Transverse colon (tissue), 4 donors: ENCODE results near the gene PEX14. TPM values are rescaled to one million over a fixed set of nuclear protein-coding genes. Genes with fewer than 3 reads are reported as not detected.
A peak's percentile ranks its signal among the peaks of the same experiment; 100 is the strongest.

Source experiments
- DNase-seq: peaks from one replicate; pipeline ENCODE4 v3.0.0-alpha.2; 2019
- H3K27ac ChIP-seq, 4 donors: fragments of 200-600 bp; sonication (generic); 2 replicates each; pipeline ENCODE4 v1.5.1; 2016 to 2018; ENCODE audit warnings: inconsistent platforms in 4 of 4
- H3K27me3 ChIP-seq: fragments of 200-600 bp; sonication (generic); 2 replicates; pipeline ENCODE4 v1.5.1; 2017; ENCODE audit warnings: inconsistent platforms
- H3K36me3 ChIP-seq, 4 donors: fragments of 200-600 bp; sonication (generic); 2 replicates each; pipeline ENCODE4 v1.5.1; 2017 to 2019; ENCODE audit warnings: inconsistent platforms in 4 of 4
- H3K4me1 ChIP-seq, 4 donors: fragments of 200-600 bp; sonication (generic); 2 replicates each; pipeline ENCODE4 v1.5.1; 2017 to 2020; ENCODE audit warnings: inconsistent platforms in 4 of 4
- H3K4me3 ChIP-seq, 4 donors: fragments of 200-600 bp; sonication (generic); 1 replicate in 1 of 4; 2 replicates in 3 of 4; pipeline versions ENCODE4 v1.5.1 to v1.6.1; 2017 to 2019; ENCODE audit warnings: inconsistent platforms in 4 of 4
- H3K9me3 ChIP-seq, 2 donors: fragments of 200-600 bp; sonication (generic); 2 replicates each; pipeline ENCODE4 v1.5.1; 2017 to 2019; ENCODE audit warnings: inconsistent platforms in 2 of 2
- EP300 ChIP-seq: sonication (generic); formaldehyde crosslinking; IDR thresholded peaks from one replicate; pipeline ENCODE4 v1.6.1; 2017; ENCODE audit warnings: antibody characterized with exemption, low read depth
- POLR2A ChIP-seq: fragments of 450-650 bp; IDR thresholded peaks from one replicate; pipeline ENCODE4 v1.6.1; 2016; ENCODE audit warnings: antibody characterized with exemption, mild to moderate bottlenecking, moderate library complexity
- POLR2AphosphoS5 ChIP-seq, 3 donors: sonication (generic); formaldehyde crosslinking; IDR thresholded peaks; one replicate each; pipeline ENCODE4 v1.6.1; 2016; ENCODE audit warnings: antibody characterized with exemption in 3 of 3
- WGBS, 2 donors: methylation state at CpG; one replicate each; pipeline ENCODE4 v1.1.5; 2018; ENCODE audit warnings: low coverage in 1 of 2; 5-methylcytosine and 5-hydroxymethylcytosine counted together
- in situ Hi-C, 4 donors: fragments of 200-750 bp; cut with MboI; loops; one replicate each; pipeline versions ENCODE4 v1.15.0 to v1.15.1; 2017; ENCODE audit warnings: low sequenced_read_pairs in 3 of 4, low pct_ligation_motif_present in 1 of 4, low pct_unique_long_range_greater_than_20kb in 1 of 4
- intact Hi-C: fragments of 100-400 bp; cut with DNase I; formaldehyde crosslinking; loops from one replicate; pipeline ENCODE4 v1.15.1; 2023; ENCODE audit warnings: low total_unique reads
- small RNA-seq, 4 donors: library from RNA; depleted of rRNA; stranded (forward); fragments of <200 nt; gene quantifications; one replicate each; pipeline ENCODE3, GENCODE V24; 2016
- total RNA-seq, 4 donors: library from RNA; depleted of rRNA; stranded (reverse); fragments of >200 nt; gene quantifications; one replicate each; pipeline ENCODE4 v1.1.0, GENCODE V29; 2016
- TF ChIP-seq, protein P1 (sequence below), 5 experiments: fragments of 200-600 bp in 3 of 5; fragments of 450-650 bp in 2 of 5; sonication (generic) in 3 of 5; IDR thresholded peaks; 1 replicate in 2 of 5; 2 replicates in 3 of 5; pipeline ENCODE4 v1.5.1; 2016 to 2017; ENCODE audit warnings: antibody characterized with exemption in 5 of 5, inconsistent platforms in 3 of 5, mild to moderate bottlenecking in 2 of 5, moderate library complexity in 1 of 5

The PEX14 gene
- total RNA-seq, 4 donors from 2014 or later: 2.4 to 16.5 (median 12.6) TPM

- WGBS, 2 donors: 90 to 100% methylated on average over 1 to 7 of the region's 11 CpGs
- intact Hi-C loops: no loop called here
- Histone ChIP-seq H3K4me1 (peaks cover 87 to 100% (median 92%) of the 10 kb centered on the region in 4 donors), H3K27ac (peak overlapping the region; percentile 83 to 95 (median 94)), H3K36me3 (no peaks in the 10 kb centered on the region), H3K27me3 (no peaks in the 10 kb centered on the region), H3K9me3 (no peaks in the 10 kb centered on the region), H3K4me3 (no peak overlapping the region)
- in situ Hi-C loops: loop anchor here in 1 of 4 donors (25.0 kb wide), 1 partner anchor 183 kb away; no protein-coding TSS in a partner anchor
- DNase-seq: no peak
- no peak for TF ChIP-seq POLR2A
- TF ChIP-seq, protein P1, sequence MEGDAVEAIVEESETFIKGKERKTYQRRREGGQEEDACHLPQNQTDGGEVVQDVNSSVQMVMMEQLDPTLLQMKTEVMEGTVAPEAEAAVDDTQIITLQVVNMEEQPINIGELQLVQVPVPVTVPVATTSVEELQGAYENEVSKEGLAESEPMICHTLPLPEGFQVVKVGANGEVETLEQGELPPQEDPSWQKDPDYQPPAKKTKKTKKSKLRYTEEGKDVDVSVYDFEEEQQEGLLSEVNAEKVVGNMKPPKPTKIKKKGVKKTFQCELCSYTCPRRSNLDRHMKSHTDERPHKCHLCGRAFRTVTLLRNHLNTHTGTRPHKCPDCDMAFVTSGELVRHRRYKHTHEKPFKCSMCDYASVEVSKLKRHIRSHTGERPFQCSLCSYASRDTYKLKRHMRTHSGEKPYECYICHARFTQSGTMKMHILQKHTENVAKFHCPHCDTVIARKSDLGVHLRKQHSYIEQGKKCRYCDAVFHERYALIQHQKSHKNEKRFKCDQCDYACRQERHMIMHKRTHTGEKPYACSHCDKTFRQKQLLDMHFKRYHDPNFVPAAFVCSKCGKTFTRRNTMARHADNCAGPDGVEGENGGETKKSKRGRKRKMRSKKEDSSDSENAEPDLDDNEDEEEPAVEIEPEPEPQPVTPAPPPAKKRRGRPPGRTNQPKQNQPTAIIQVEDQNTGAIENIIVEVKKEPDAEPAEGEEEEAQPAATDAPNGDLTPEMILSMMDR (IDR thresholded peaks at IDR 0.05): no peak
- no peak for TF ChIP-seq EP300
- TF ChIP-seq POLR2AphosphoS5 (IDR thresholded peaks at IDR 0.05): no peak
These were observed 204.1 kb downstream of the PEX14 start for GRCh38 chr1:10678852-10679251.

GRCh38 chr1:10679496-10680220 is 204.9 kb downstream of the PEX14 start:
- no peak overlapping the region for H3K4me3 ChIP-seq
- WGBS, 2 donors: 43% methylated on average over 9 of the region's 9 CpGs; no CpG with 5 or more reads in 1 of the 2 donors
- peaks cover 82 to 99% (median 88%) of the 10 kb centered on the region in 4 donors for H3K4me1 ChIP-seq
- no peaks in the 10 kb centered on the region for H3K9me3 ChIP-seq
- TF ChIP-seq, protein P1 (IDR thresholded peaks at IDR 0.05): no peak
- TF ChIP-seq EP300 (no peak), POLR2A (no peak), POLR2AphosphoS5 (IDR thresholded peaks at IDR 0.05) (no peak)
- intact Hi-C loops (no loop called here), in situ Hi-C loops (loop anchor here in 1 of 4 donors (25.0 kb wide), 1 partner anchor 183 kb away; no protein-coding TSS in a partner anchor)
- H3K27ac ChIP-seq: peak overlapping the region; percentile 83 to 95 (median 94)
- no peaks in the 10 kb centered on the region for H3K36me3 ChIP-seq
- H3K27me3 ChIP-seq: no peaks in the 10 kb centered on the region
- DNase-seq: peak; percentile 45

Small RNA genes within 50 kb of the gene (small RNA-seq; reads per million reads assigned to genes)
- 0 reads per million in 4 donors for gene RN7SL614P

Other genes starting within 250 kb of the PEX14 start
- gene PGD, start 75.9 kb upstream of the PEX14 start, total RNA-seq: 10 to 100 TPM; 15.7 to 73.0 (median 66.1) TPM
- gene CENPS, start 44.5 kb upstream of the PEX14 start, total RNA-seq: 1 to 10 TPM in 2 of 4 donors, not detected in 2; 6.8 to 8.2 TPM
- 1 to 10 TPM in 3 of 4 donors, not detected in 1; 1.1 to 6.4 (median 2.6) TPM for gene CORT, start 24.9 kb upstream of the PEX14 start, total RNA-seq
- gene DFFA, start 2.4 kb upstream of the PEX14 start, total RNA-seq: 10 to 100 TPM in 3 of 4 donors, 1 to 10 TPM in 1; 7.5 to 31.6 (median 17.1) TPM